ENCODE results near the gene KDM6B.
"Not testable (repeated sequence)": the region's sequence is repeated elsewhere in the genome, so short reads cannot be mapped to it uniquely, and the experiment has no call there.

Gene KDM6B

DNA sequence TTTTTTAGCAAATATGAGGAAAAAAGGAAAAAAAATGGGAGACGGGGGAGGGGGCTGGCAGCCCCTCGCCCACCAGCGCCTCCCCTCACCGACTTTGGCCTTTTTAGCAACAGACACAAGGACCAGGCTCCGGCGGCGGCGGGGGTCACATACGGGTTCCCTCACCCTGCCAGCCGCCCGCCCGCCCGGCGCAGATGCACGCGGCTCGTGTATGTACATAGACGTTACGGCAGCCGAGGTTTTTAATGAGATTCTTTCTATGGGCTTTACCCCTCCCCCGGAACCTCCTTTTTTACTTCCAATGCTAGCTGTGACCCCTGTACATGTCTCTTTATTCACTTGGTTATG is 19.6 kb downstream of the KDM6B start:
- DNase-seq = no peak

DNA sequence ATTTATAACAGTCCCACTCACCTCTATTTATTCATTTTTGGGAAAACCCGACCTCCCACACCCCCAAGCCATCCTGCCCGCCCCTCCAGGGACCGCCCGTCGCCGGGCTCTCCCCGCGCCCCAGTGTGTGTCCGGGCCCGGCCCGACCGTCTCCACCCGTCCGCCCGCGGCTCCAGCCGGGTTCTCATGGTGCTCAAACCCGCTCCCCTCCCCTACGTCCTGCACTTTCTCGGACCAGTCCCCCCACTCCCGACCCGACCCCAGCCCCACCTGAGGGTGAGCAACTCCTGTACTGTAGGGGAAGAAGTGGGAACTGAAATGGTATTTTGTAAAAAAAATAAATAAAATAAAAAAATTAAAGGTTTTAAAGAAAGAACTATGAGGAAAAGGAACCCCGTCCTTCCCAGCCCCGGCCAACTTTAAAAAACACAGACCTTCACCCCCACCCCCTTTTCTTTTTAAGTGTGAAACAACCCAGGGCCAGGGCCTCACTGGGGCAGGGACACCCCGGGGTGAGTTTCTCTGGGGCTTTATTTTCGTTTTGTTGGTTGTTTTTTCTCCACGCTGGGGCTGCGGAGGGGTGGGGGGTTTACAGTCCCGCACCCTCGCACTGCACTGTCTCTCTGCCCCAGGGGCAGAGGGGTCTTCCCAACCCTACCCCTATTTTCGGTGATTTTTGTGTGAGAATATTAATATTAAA is 20.2 kb downstream of the KDM6B start:
- peak in 1 of 2 donors; percentile 21 for DNase-seq

DNA sequence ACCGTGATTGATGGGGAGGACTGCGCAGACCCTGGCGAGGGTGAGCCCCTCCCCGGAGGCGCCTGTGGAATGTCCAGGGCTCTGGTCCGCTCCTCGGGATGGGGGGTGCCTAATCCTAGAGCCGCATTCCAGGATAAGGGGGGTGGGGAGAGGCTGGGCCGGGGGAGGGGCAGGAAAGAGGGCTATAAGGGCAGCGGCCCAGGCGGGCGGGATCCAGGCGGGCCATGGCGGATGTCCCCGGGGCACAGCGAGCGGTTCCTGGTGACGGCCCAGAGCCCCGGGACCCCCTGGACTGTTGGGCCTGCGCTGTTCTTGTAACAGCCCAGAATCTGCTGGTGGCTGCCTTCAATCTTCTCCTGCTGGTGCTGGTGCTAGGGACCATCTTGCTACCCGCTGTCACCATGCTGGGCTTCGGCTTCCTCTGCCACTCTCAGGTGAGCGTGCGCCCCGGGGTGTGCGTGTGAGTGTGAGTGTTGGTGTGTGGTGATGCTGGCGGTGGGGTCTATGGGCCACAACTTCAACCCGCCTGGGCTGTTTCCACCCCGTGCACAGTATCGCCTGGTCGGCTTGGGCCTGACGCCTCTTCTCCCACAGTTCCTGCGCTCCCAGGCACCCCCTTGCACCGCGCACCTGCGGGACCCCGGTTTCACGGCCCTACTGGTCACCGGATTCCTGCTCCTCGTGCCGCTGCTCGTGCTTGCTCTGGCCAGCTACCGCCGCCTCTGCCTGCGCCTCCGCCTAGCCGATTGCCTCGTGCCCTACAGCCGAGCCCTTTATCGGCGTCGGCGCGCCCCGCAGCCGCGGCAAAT is 21.0 kb downstream of the KDM6B start, which contains the start of gene TMEM88:
Gene TMEM88 (plus strand): TSS at position 216 of the 809 bp plus-strand sequence. CDS start 9 bp downstream, at position 225.
- peak; percentile 20 to 34 for DNase-seq

DNA sequence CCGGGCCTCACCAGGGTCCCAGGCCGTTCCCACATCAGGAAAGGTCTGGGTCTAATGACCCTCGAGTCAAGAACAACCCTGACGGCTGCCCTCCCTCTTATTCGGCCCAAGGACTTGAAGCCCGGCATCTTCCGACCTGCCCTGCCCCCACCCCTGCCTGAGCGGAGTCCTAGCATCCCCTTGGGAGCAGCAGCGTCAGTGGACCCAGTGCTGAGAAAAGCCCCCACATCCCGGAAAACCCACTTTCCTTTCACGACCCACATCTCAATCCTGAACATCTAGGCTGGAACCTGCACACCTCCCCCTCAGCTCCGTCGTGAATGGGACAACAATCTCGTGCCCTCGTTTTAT is 21.6 kb downstream of the KDM6B start:
- peak in 1 of 2 donors; percentile 21 for DNase-seq

DNA sequence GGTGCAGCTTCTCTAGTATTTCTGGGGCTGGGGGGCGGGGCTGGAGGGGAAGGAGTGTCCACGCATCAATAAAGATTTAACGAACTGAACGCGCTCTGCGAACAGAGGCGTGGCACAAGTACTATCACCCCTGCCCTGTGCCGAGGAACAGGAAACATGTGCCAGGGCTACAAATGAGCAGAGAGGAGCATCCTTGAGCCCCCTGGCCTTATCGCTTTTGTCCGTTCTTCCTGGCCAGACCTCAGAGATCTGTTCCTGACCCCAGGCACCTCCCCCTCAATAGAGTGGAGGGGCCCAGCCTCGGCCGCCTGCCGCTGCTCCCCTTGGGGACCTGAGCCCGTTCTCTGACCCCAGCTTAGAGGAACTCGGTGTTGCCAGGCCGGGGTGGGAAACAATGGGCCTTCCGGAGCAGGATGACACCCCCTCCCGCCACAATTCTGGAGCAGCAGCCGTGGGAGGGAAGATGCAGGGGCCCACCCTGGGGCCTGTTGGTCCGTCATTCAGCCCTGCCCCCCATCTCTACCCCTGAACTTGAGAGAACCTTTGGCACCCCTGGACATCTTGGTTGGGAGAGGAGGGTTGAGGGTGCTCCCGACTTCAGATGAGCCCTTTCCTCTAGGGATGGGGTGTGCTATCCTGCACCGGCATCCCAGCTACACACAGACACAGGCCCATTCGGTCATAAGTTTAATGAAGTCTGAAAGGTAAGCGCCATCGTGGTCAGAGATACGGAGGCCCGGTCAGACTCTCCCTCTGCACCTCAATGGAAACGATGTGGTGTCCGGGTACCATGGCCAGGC is 22.2 kb downstream of the KDM6B start:
- peak; percentile 41 to 44 for DNase-seq

DNA sequence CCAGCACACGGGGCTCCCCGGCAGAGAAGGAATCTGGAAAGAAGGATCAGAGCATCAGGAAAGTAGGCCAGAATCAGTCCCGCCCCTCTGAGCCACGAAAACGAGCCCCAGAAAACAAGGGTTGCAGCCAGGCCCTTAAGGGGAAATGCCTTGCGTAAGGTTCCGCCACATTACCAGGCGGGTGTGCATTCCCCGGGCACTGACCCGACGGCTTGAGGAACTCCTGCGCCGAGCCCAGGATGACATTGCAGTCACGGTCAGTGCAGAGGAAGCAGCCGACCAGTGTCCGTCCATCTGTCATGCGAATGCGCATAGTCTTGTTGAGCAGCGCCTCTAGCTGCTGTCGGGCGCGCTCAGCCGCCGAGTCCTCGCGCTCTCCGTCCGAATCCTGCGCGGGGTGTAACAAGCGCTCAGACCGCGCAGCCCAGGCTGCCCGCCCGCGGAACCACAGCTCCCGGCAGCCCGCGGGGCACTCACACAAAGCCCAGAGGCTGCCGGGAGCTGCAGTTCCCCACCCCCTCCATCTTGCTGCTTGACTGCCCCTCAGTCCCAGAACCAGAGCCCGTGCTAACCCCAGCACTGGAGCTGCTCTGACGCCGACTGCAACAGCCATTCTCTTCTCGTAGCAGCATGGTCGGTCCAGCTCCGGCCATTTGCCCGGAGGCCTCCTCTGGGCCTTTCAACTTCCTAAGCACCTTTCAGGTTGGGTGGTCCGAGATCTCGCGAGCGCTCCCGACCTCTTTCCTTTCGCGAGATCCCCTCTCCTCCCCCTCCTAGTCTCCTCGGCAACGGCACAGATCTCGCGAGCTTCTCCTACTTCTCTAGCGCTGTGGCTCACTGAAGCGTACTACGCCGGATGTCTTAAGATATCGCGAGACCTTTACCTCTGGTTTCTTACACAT is 23.0 kb downstream of the KDM6B start, which contains the start of gene NAA38:
Gene NAA38 (minus strand): TSS at position 749 of the 902 bp plus-strand sequence. CDS start 96 bp downstream, at position 653.
- peak; percentile 90 to 91 for DNase-seq

DNA sequence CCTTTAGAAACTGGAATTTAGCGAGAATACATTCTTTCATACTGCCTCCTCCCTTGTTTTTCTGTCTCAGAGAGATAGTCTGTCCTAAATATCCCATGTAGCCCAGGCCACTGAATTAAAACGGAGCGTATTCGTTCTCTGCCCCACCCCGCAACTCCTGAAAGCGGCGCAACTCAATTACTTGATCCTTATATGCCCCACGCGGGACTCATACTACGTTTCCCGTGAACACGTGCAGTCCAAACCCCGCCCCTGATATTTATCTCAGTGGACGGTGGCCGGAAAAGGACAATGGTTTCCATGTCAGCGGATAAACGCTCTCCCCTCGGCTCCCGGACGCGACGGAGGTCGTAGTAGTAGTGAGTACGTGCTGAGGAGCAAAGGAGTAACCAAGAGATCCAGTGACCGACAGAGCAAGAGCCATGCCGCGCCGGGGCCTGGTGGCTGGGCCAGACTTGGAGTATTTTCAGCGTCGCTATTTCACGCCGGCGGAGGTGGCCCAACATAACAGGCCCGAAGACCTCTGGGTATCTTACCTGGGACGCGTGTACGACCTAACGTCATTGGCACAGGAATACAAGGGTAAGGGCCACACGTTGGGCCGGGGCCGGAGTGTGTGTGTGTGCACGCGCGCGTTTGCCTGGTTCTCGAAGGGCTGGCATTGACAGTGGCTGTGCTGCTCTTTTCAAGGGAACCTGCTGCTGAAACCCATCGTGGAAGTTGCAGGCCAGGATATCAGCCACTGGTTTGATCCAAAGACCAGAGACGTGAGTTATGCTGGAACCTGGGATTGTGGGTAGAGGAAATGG is 23.9 kb downstream of the KDM6B start, which contains the start of gene CYB5D1:
Gene CYB5D1 (plus strand): TSS at position 291 of the 809 bp plus-strand sequence. CDS start 132 bp downstream, at position 423.
- DNase-seq = peak; percentile 87 to 89

DNA sequence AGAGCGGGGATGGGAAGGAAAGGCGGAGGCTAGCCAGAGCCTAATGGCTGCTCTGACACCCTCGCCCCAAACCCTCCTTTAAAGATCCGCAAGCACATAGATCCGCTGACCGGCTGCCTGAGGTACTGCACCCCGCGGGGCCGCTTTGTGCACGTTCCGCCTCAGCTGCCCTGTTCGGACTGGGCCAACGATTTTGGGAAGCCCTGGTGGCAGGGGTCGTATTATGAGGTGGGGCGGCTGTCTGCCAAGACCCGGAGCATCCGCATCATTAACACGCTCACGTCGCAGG is 24.4 kb downstream of the KDM6B start:
- DNase-seq = peak; percentile 45 to 52

DNA sequence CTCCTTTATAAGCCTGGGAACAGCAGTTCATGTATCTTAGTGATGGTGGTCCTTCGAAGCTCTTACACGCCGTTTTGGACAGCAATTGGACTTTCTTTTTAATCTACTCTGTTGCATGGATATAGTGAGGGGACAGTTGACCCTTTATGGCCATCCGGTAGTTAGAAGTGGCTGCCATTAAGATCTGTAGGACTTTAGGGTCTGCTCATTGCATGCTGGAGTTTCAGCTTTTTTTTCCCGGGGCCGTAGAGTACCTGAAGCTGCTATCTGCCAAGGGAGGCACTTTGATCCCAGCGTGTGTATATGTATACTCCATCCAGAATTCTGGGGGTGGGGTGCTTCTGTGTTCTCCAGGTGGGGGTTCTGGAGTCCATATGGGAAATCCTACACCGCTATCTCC is 25.0 kb downstream of the KDM6B start:
- DNase-seq = no peak

DNA sequence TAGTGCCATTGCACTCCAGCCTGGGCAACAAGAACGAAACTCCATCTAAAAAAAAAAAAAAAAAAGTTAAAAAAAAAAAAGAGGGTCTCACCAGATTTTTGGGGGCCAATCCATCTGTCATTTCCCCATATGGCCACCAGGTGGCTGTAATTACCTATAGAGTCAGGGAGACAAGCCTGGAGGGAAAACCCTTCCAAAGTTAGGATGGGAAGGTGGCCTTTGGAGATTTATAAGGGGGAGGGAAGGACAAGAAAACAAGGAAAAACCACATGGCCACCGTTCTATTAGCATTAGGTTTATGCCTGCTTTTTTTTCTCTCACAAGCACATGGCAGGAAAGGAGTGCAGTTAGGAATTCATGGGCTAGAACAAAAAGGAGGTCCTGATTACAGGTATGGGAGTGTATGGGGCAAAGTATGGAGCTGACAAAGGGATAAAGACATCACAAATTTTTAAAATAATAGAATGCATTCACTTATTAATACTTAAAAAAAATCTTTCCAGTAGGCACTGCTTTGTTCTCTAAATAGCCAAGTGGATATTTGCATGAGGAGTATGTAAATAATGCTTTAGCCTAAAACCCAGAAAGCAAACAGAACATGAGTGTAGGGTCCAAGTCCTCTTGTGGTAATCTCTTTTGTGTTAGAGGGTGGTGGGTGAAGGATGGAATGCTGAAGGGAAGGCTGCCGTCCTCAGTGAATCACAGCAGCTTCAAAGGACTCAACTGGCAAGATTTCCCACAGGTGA is 28.8 kb downstream of the KDM6B start:
- peak; percentile 39 to 61 for DNase-seq

DNA sequence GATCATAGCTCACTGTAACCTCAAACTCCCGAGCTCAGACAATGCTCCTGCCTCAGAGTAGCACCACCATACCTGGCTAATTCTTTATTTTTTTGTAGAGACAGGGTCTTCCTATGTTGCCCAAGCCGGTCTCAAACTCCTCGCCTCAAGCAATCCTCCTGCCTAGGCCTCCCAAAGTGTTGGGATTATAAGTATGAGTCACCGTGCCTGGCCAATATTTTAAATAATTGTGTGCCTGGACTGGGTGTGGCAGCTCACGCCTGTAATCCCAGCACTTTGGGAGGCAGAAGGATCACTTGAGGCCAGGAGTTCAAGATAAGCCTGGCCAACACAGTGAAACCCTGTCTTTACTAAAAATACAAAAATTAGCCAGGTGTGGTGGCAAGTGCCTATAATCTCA is 30.4 kb downstream of the KDM6B start:
- not testable (repeated sequence) for DNase-seq

DNA sequence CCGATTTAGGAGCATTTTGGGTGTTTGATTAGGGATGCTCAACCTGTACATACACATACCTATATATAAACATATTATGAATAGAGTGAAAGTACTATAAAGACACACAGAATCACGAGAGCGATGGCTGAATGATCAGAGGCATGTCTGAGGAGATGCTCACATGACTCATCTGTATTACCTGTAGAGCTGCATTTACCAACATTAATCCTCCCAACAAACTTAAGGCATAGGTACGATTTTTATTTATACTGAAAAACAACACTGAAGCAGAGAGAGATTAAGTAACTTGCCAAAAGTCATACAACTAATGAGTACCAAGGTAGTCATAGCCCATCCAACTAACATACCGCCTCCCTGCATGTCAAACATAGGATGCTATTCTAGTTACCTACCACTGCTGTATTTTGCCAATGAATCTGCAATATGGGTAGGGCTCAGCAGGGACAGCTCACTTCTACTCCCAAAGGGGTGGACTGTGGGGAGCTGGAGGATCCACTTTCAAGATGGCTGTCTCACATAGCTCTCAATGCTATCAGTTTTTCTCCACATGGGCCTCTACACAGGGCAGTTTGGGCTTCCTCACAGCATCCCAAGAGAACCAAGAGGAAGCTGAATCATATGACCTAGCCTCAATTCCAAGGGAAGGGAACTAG is 31.1 kb downstream of the KDM6B start:
- DNase-seq = no peak

DNA sequence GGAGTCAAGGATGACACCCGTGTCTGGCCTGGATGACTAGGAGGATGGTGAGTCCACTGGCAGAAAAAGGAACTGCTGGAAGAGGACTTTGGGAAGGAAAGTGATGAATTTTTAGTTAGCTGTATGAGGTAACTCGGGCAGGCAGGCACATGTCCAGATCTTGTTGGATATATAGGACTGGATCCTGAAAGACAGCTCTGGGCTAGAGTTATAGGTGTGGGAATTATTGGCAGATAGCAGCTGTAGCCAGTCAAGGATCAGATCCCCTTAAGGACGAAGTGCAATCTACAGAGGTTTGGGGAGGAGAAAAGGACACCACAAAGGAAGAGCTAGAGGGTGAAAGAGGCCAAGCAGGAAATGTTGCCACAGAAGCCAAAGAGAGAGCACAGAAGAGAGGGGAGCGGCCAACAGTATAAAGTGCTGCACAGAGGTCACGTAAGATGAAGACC is 33.9 kb downstream of the KDM6B start:
- DNase-seq = peak in 1 of 2 donors; percentile 14

DNA sequence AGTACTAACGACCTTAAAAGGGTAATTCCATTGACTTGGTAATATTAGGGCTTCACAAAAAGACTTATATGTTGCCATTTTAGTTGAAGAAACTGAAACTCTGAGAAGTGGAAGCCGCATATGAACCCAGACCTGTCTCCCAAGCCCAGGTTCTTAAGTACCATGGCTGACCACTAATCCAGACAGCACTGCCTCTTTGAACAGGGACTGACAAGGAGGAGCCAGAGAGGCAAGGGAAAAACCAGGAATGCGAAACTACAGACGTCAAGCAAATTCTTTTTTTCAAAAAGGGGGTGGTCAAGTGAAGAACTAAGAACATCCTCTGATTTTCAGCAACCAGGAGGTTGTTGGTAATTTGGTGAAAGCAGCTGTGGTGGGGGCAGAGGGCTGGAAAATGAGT is 39.0 kb downstream of the KDM6B start:
- no peak for DNase-seq

DNA sequence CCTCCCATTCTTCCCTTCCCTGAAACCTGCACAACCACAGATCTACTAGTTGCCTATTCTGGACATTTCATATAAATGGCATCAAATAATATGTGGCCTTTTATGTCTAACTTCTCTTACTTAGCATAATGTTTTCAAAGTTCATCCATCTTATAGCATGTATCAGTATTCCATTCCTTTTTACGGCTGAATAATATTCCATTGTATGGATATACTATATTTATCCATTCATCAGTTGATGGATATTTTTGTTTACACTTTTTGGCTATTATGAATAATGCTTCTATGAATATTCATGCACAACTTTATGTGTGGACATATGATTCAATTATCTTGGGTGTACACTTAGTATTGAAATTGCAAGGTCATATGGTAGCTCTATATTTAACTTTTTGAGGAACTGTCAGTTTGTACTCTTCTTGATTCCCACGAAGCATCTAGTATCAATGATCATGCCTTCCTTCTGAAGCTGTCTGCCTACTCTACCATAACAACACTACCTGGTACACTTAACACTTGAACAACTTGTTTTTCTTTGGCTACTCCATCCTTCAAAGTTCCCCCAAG is 41.9 kb downstream of the KDM6B start:
- DNase-seq = no peak

DNA sequence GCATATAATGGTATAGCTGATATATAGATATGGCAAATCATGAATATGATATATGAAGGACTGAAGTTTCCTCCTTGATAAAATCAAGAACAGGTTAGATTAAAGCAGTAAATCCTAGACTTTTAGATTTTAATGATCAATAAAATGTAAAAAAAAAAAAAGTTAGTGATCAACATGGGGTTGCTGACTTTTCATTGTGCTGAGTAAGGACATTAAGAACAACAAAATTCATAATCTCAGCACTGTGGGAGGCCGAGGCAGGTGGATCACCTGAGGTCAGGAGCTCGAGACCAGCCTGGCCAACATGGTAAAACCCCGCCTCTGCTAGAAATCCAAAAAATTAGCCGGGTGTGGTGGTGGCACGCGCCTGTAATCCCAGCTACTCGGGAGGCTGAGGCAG is 44.2 kb downstream of the KDM6B start:
- DNase-seq = no peak

DNA sequence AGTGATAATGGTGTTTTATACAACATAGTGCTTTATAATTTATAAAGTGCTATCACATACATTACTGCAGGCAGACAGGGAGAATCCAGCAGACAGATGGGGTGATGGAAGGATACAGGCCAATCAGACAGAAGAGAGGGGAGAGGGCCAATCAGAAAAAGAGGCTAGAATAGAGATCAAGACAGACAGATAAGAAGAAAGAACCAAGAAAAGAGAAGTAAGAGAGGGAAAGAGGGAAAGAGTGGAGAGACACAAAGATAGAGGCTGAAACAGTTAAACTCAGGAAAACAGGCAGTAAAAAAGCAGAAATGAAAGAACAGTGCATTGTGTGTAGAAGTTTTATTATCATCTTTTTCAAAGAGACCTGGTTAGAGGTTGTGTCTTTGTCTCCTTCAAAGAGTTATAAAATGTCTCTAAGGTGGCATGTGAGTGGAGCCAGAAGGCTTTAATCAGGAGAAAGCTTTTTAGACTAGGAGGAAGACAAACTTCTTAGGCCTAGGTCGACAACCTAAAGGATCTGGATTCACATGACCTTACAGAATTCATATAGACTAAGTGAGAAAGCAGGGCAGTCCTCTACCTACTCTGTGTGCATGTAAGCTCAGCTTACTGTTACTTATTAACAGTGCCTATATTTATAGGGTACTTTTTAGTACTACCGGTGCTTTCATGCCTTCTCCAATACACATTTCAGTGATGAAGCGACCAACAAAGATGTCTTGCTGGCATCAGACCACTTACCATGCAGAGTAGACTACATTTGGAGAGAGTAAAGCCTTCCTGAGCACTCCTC is 46.3 kb downstream of the KDM6B start:
- DNase-seq = no peak

DNA sequence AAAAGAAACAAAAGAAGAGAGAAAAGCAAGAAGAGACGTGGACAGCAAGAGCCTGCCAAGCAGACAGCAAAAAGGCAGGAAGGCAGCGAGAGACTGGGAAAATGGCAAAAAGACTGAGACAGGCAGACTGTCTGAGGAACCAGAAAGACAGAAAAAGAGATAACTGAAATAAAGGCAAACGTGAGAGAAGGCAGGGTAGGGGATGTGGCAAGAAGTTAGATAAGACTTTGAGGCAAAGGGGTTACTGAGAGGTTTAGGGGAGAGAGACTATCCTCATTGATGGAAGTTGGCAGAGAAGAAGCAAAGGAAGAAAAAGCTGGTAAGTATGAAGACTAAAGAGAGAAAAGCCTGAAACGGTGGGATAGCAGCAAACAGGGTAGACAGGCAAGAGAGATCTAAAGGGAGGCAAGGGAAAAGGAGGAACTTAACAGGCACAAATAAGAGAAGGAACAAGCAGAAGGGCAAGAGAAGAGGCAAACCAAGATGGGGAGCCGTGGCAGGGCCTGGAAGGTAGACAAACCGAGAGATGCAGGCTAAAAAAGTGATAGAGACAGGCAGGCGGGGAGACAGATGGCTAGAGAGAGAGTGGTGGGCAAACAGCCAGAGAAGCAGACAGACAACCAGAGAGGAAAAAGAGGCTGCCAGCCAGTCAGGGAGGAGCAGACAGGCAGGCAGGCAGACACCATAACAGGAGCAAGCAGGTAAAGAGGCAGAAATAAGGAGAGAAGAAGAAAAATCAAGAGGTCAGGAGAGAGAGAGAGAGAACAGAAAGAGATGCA is 47.4 kb downstream of the KDM6B start:
- DNase-seq = no peak

Data from stimulated activated CD4-positive, alpha-beta T cell treated with anti-CD3 and anti-CD28 coated beads, Interleukin-2, amount 100 ng/mL, for 24 hours (primary cell).